ENCODE data around the gene MED13L.

MED13L gene

GRCh38 chr12:116277467-116278278, at the start of gene MED13L:
Gene MED13L, minus strand, starts transcription at chr12:116277693. Its CDS starts 562 bp downstream, at chr12:116277131.
- in situ Hi-C loops (cut with HindIII; ENCODE audit: low pct_ligation_motif_present, low pct_unique_long_range_greater_than_20kb, low sequenced_read_pairs), result no loop called here
- DNase-seq, result peak; percentile 93

DNA sequence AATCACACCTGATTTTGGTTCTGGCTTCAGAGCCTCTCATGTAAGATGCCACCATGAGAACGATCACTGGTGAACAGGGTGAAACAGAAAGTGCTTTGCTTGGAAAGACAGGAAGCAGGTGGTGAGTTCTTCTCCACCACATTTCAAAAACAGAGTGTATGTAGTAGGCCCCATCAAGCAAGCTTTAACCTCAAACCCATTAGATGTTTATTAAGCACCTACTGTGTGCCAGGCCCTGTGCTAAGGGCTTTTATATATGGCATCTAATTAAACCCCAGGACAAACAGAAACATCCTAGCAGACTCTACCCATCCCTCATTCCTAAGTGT, 47.8 kb upstream of the MED13L start:
- DNase-seq, result no peak
- in situ Hi-C loops (cut with HindIII; ENCODE audit: low pct_ligation_motif_present, low pct_unique_long_range_greater_than_20kb, low sequenced_read_pairs), result no loop called here

DNA sequence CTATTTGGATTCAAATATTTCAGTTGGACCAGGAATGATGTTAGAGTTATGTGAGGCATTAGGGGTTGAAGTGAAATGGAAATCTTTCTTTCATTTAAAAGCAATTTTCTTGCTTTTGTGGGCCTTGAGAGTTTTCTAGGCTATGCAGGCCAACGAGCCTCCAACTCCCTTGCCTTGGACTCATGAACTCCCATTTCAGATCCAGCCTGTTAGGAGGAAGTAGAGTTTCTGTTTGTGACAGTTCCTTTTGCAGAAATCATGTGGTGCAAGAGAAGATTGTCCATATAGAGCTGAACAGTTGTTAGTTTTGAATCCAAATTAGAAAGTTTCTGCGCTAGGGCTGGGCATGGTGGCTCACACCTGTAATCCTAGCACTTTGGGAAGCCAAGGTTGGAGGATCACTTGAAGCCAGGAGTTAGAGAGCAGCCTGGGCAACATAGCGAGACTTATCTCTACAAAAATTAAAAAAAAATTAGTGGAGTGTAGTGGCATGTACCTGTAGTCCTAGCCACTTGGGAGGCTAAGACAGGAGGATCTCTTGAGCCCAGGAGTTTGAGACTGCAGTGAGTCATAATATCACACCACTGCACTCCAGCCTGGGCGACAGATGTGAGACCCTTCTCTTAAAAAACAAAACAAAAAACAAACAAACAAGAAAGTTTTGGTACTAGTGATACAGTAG, 47.3 kb upstream of the MED13L start:
- in situ Hi-C loops (cut with HindIII; ENCODE audit: low pct_ligation_motif_present, low pct_unique_long_range_greater_than_20kb, low sequenced_read_pairs), result no loop called here
- no peak for DNase-seq

GRCh38 chr12:116323406-116324386, 46.2 kb upstream of the MED13L start:
- in situ Hi-C loops (cut with HindIII; ENCODE audit: low pct_ligation_motif_present, low pct_unique_long_range_greater_than_20kb, low sequenced_read_pairs), result no loop called here

GRCh38 chr12:116321913-116322312, 44.4 kb upstream of the MED13L start:
- in situ Hi-C loops (cut with HindIII; ENCODE audit: low pct_ligation_motif_present, low pct_unique_long_range_greater_than_20kb, low sequenced_read_pairs), result no loop called here
- DNase-seq, result no peak

More at GRCh38 chr12:116323406-116324386, 46.2 kb upstream of the MED13L start:
- DNase-seq, result no peak

- no peak for DNase-seq
- in situ Hi-C loops (cut with HindIII; ENCODE audit: low pct_ligation_motif_present, low pct_unique_long_range_greater_than_20kb, low sequenced_read_pairs), result no loop called here
These were observed 43.3 kb upstream of the MED13L start for GRCh38 chr12:116320791-116321217.

GRCh38 chr12:116319898-116320621, 42.6 kb upstream of the MED13L start:
- in situ Hi-C loops (cut with HindIII; ENCODE audit: low pct_ligation_motif_present, low pct_unique_long_range_greater_than_20kb, low sequenced_read_pairs), result no loop called here
- DNase-seq, result no peak

DNA sequence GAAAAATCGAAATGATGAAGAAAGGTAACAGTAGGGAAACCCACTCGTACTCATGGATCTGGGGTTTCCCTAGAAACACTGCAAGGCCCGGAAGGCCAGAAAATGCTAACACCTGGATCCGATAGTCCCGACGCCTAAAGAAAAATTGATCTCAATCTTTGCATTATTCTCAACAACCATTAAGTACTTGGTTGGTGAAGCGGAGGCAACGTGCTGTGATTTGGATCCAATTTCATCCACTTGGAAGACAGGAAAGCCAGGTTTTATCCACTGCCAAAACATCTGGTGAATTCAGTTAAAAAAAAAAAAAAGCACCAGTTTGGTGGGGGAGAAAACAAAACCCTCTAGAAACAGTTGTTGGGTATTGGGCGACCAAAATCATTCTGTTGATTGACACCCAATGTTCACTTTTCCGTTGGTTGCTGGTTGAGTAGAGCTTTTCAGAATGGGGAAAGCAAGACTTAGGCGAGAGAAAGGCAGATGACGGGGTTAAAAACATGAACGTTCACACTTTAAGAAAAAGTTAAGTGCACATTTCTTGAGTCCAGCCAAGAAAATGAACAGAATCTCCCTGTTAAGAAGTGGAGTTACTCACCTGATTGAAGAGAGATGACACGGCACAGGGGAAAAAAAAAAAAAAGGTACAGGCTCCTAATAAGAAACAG, 41.9 kb upstream of the MED13L start:
- in situ Hi-C loops (cut with HindIII; ENCODE audit: low pct_ligation_motif_present, low pct_unique_long_range_greater_than_20kb, low sequenced_read_pairs), result no loop called here

DNA sequence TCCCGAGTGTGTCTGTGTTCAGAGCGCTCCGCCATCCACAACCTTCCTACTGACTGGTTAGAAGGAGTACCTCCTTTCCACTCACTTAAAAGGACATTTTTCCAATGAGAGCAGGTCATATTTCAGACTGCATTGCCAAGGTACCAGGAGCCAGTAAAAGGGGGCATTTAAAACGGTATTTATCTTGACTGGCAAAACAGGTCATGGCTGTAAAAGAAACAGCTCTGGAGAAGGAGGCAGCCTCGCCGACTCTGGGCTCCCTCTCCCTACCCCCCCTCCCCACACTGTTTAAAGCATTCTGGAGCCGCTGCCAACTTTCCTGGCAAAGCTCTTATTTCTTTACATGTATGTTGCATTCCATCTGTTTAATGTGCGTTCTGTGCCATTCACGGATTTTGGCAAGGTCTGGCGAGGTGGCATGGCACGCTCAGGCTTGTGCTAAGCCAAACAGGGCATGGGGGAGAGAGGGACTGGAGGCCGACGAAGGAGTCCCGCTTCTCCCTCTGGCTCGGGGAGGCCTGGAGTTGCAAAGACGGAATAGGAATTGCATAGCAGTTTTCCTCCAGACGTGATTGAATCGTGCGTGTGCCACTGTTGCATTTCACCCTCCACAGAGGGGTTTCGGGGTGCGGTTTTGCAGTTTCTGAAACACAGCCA, 41.2 kb upstream of the MED13L start:
- no peak for DNase-seq
- in situ Hi-C loops (cut with HindIII; ENCODE audit: low pct_ligation_motif_present, low pct_unique_long_range_greater_than_20kb, low sequenced_read_pairs), result no loop called here

More for the DNA sequence above, 41.9 kb upstream of the MED13L start:
- no peak for DNase-seq

- DNase-seq, result no peak
- in situ Hi-C loops (cut with HindIII; ENCODE audit: low pct_ligation_motif_present, low pct_unique_long_range_greater_than_20kb, low sequenced_read_pairs), result no loop called here
These were observed 40.6 kb upstream of the MED13L start for GRCh38 chr12:116317986-116318575.

DNA sequence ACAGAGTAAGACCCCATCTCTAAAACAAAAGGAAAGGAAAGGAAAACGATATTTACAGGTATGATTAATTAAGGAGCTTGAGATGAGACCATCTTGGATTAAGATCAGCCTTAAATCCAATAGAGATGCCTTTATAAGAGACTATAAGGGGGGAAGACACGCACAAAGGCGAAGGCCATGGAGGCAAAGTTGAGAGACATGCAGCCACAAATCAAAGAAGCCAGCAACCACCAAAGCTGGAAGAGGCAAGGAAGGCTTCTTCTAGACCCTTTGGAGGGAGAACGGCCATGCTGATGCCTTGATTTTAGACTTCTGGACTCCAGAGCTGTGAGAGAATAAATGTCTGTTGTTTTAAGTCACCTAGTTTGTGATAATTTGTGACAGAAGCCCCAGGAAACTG, 39.6 kb upstream of the MED13L start:
- DNase-seq, result no peak
- in situ Hi-C loops (cut with HindIII; ENCODE audit: low pct_ligation_motif_present, low pct_unique_long_range_greater_than_20kb, low sequenced_read_pairs), result no loop called here

DNA sequence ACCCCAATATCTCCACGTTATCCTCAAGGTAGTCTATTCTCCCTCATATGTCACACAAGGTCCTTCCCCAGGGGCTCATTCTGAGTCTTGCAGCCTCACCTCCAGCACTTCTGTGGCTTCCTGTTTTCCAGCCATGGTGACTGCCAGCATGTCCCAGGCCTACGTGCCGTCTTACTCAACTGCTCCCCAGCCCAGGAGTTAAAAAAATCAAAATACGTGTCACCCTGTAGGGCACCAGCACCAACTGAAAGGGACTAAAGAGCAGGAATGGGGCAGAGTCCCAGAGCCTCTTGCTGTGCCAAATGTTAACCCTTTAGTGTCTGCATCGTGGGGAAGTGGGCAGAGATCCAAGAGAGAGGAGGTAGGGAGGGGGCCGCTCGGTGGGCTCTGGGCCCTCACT, 37.0 kb upstream of the MED13L start:
- in situ Hi-C loops (cut with HindIII; ENCODE audit: low pct_ligation_motif_present, low pct_unique_long_range_greater_than_20kb, low sequenced_read_pairs), result no loop called here
- DNase-seq, result no peak

DNA sequence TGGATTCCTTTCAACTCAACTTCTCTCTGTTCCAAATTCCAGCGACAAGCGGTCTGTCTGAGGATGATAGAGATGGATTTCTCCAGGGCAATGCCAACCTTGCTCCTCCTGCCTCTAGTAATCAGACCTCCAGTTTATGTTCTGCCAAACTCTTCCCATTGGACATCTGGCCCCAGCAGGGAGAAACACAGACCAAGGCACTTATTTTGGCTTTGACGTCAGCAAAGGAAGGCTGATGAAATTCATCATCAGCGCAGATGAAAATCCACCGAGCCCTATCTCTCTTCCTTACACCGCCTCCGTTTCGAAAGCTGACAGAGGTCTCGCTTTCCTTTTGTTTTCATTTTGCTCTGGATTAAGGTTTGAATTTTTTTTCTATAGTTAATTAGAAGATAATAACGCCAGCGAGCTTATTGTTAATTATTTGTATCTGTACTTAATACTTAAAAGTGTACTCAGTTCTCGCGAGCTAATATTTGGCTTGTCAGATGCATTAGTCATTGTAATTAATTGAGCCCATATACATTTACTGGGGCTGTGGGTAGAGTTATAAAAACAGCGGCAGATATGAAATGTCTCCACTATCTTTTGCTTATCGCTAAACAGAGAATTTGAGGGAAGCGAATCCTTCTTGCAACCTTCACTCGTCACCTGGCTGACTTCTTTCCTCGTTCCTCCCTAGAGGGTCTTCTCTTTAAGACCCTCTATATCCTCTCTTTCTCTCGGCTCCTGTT, 35.9 kb upstream of the MED13L start:
- in situ Hi-C loops (cut with HindIII; ENCODE audit: low pct_ligation_motif_present, low pct_unique_long_range_greater_than_20kb, low sequenced_read_pairs), result no loop called here

GRCh38 chr12:116310082-116310481, 32.6 kb upstream of the MED13L start:
- no peak for DNase-seq
- in situ Hi-C loops (cut with HindIII; ENCODE audit: low pct_ligation_motif_present, low pct_unique_long_range_greater_than_20kb, low sequenced_read_pairs), result no loop called here

More for the DNA sequence above, 35.9 kb upstream of the MED13L start:
- no peak for DNase-seq

DNA sequence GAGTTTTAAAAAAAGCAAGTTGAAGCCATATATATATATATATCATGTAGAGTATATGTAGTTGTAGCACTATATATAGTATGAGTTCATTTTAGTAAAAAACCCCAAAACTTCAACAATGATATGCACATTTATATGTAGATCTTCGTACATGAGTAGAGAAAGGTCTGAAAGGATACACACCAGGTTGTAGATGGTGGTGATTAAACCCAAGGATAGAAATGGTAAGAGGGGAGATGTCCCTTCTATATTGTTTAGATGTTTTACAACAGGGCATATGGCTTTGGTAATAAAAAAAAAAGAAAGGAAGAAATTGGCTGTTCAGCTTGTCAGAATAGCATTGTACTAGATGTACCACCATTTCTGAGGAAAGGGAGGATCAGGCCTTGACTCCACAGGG, 31.9 kb upstream of the MED13L start:
- no peak for DNase-seq
- in situ Hi-C loops (cut with HindIII; ENCODE audit: low pct_ligation_motif_present, low pct_unique_long_range_greater_than_20kb, low sequenced_read_pairs), result no loop called here

DNA sequence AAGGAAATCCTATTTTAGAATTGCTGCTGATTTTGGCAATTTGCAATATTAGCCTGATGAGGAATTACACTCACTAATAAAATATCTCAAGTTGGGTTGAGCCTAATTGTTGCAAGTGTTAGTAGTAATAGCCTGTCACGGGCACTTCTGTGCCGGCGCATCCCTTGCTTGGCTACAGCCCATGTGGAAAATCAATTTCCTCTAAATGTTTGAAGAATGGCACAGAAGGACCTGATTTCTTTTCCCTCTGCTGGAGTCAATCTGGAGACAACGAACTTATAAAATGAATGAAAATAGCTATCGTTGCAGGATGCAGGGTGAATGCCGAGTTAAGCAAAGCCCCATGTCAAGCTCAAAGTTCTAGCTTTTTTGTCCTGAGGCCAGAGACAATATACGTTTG, 31.2 kb upstream of the MED13L start:
- DNase-seq, result no peak
- in situ Hi-C loops (cut with HindIII; ENCODE audit: low pct_ligation_motif_present, low pct_unique_long_range_greater_than_20kb, low sequenced_read_pairs), result no loop called here
